ENCODE data around the gene CCND3. TPM values are rescaled to one million over a fixed set of nuclear protein-coding genes. Genes with fewer than 3 reads are reported as not detected.
A peak's percentile ranks its signal among the peaks of the same experiment; 100 is the strongest.

CCND3 gene
- total RNA-seq, 2 donors from 2014 or later: 47.7 to 53.3 TPM

DNA sequence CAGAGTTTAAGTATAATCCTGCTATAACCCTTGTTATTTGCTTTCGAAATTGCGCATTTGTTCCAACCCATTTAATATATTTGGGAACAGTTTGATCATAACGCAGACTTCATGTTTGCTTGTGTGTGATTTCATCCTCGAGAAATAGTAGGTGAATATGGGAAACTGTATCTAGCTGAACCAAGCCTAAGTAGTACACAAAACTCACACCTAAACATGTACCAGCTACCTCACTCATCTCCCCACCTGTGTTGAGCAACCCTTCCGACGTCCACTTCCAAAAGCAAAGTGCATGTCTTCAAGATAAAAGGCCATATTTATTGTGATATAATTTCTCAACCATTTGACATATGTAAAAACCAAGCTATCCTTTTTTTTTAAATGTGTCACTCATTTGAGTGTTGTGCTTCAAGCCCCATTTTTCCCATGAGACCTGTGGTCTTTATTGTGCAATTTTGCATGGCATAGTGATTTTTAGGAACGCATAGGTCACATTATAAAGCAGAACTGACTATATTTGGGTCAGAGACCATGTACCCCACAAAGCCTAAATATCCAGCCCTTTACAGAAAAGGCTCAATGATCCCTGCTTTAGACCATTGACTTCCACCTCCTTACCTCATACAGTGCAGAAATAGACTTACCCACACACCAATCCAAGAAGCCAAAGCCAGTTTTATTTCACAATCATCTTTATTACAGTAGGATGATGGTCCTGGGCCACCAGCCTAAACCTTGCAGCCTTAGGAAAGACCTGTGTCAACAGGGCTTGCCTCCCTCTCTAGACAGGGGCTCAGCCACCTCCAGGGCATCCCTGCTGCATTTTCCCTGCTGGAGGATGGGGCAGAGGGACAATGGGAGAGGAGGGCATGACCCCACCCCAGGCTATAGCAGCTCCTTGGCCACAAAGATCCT lies 7.1 kb downstream of the CCND3 start:
- DNase-seq (ENCODE audit: low spot score): no peak
- intact Hi-C loops (cut with DNase I): loop anchor here in 1 of 2 donors (10.0 kb wide), 2 partner anchors 110 to 150 kb away; partner anchors contain the start of genes PRICKLE4 and TOMM6

- DNase-seq (ENCODE audit: low spot score): no peak
- intact Hi-C loops (cut with DNase I): loop anchor here in 1 of 2 donors (10.0 kb wide), 2 partner anchors 112 to 148 kb away; partner anchors contain the start of genes PRICKLE4 and TOMM6
These were observed 9.2 kb downstream of the CCND3 start for GRCh38 chr6:41932378-41932777.

DNA sequence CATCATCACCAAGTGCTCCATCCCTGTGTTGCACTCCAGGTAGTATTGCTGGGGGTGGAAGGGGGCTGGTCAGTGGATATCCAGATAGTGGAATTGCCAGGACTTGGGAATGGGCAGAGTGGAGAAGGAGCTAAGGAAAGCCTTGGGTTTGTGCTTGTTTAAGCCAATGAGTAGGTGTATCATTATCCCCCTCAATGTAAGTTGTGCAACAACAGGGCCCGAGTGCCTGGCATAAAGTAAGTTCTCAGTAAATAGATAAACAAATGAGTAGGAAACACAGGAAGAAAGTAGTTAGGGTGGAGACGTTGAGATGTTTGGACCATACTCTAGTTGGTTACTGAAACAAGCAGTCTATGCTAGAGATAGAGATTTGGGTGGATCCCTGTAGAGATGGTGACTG lies 9.8 kb downstream of the CCND3 start:
- intact Hi-C loops (cut with DNase I): loop anchor here in 1 of 2 donors (10.0 kb wide), 2 partner anchors 113 to 147 kb away; partner anchors contain the start of genes PRICKLE4 and TOMM6
- DNase-seq (ENCODE audit: low spot score): no peak

DNA sequence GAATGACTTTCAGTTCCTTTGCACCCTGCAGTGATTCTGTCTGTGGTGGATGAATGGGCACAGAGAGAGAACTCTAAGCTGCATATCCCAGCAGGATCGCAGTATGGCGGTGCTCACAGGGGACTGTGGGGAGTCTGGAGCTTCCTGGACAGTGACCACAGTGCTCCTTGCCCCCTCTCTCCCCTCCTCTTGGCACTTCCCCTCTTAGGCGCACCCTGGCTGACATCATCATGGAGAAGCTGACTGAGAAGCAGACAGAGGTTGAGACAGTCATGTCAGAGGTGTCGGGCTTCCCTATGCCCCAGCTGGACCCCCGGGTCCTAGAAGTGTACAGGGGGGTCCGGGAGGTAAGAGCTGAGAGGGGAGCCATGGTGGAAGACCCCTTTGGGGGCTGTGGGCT lies 11.7 kb downstream of the CCND3 start:
- intact Hi-C loops (cut with DNase I): loop anchor here in 1 of 2 donors (10.0 kb wide), 2 partner anchors 115 to 145 kb away; partner anchors contain the start of genes PRICKLE4 and TOMM6
- DNase-seq (ENCODE audit: low spot score): no peak

DNA sequence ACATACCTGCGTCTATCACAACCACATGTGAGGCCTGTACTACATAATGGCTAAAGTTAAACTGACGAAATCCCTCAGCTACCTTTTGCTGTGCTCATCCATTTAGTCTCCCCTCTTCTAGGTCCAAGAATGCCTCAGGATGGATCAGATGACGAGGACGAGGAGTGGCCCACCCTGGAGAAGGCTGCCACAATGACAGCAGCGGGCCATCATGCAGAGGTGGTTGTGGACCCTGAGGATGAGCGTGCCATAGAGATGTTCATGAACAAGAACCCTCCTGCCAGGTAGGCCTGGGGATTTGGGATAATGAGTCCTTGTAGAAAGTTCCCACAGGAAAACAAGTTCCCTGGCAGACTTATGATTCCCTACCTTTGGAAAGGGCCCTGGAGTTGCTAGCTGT lies 14.4 kb downstream of the CCND3 start:
- intact Hi-C loops (cut with DNase I): no loop called here

GRCh38 chr6:41922154-41922553 lies 19.5 kb downstream of the CCND3 start:
- DNase-seq (ENCODE audit: low spot score): no peak
- intact Hi-C loops (cut with DNase I): no loop called here

More for the DNA sequence above, 14.4 kb downstream of the CCND3 start:
- DNase-seq (ENCODE audit: low spot score): no peak

GRCh38 chr6:41921712-41921998 lies 20.0 kb downstream of the CCND3 start:
- DNase-seq (ENCODE audit: low spot score): no peak
- intact Hi-C loops (cut with DNase I): no loop called here

DNA sequence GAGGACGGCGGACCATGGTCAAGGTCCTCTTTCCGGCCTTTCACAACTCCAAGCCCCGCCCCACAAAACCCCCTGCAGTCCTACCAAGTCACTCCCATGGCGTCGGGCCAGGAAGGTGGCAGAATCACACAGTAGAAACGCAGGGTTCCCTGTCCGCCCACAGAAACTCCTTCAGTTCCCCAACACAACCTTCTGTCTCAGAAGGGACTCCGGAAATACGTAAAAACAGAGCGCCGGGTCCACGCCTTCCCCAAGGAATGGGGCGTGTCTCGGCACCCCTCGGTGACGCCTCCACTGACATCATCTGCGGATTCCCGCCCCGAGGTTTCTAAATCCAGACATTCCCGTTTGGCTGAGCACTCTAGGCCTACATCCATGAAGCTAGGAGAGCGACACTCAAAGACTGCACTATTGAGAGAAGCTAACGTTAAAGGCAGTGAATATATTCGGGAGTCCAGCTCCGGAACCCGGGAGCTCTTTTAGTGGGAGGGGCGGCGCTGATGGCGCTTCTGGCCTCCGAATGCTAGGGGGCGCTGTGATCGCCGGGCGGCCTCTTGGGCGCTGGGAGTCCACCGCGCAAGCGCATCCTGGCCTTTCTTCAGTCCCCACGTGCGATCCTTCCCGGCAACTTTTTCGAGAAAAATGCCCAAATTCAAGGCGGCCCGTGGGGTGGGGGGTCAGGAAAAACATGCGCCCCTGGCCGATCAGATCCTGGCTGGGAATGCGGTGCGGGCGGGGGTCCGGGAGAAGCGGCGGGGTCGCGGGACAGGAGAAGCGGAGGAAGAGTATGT lies 20.5 kb downstream of the CCND3 start, which contains the start of the genes BYSL and MED20:
Gene BYSL (plus strand): TSS at position 579 of the 791 bp plus-strand sequence. CDS start 64 bp downstream, at position 643.
Gene MED20 (minus strand): TSS at position 219 of the 791 bp plus-strand sequence. CDS start 121 bp downstream, at position 98.
- peak; percentile 98 for DNase-seq (ENCODE audit: low spot score)
- intact Hi-C loops (cut with DNase I): no loop called here

- intact Hi-C loops (cut with DNase I): no loop called here
- no peak for DNase-seq (ENCODE audit: low spot score)
These were observed 24.1 kb downstream of the CCND3 start for GRCh38 chr6:41917528-41917927.

DNA sequence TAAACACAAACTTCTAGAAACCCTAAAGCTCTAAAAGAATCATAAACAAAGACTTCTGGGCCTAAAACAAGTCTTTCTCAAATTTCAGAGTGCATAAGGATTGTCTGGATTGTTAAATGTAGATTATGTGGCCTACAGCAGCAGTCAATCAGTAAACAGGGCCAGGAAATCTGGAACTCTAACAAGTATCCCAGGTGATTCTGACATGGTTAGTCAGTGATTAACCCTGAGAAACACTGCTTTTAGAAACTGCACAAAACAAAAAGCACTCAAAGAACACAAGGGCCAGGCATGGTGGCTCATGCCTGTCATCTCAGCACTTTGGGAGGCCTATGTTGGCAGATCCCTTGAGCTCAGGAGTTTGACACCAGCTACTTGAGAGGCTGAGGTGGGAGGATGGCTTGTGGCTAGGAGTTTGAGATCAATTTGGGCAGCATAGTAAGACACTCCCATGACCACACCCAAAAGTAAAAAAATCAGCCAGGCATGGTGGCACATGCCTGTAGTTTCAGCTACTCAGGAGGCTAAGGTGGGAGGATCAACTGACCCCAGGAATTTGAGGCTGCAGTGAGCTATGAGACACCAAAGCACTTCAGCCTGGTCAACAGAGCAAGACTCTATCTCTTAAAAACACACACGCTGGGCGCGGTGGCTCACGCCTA lies 26.6 kb downstream of the CCND3 start:
- no peak for DNase-seq (ENCODE audit: low spot score)
- intact Hi-C loops (cut with DNase I): no loop called here

- intact Hi-C loops (cut with DNase I): no loop called here
These were observed 27.3 kb downstream of the CCND3 start for GRCh38 chr6:41914343-41914742.

GRCh38 chr6:41909727-41910126 lies 31.9 kb downstream of the CCND3 start:
- DNase-seq (ENCODE audit: low spot score): no peak
- intact Hi-C loops (cut with DNase I): no loop called here

More at GRCh38 chr6:41914343-41914742, 27.3 kb downstream of the CCND3 start:
- no peak for DNase-seq (ENCODE audit: low spot score)

- DNase-seq (ENCODE audit: low spot score): no peak
- intact Hi-C loops (cut with DNase I): no loop called here
These were observed 39.6 kb downstream of the CCND3 start for GRCh38 chr6:41901882-41902519.

DNA sequence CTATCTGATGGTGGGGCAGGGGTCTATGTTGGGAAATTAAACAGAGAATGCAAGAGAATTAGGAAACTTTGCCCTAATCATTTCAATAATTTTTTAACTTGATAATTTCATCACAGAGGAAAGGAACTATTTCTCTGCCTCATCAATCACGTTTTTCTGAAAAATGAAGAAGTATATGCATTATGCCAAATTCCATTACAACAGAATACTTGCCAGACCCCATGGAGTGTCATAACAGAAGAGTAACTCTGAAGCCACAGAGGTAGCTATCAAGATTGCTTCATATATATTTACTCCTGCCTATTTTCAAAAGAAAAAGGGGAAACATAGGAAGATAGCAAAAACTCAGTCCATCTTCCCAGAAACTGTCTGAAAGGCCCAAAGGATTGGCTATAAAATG lies 40.7 kb downstream of the CCND3 start:
- intact Hi-C loops (cut with DNase I): no loop called here

GRCh38 chr6:41896281-41896680 lies 45.3 kb downstream of the CCND3 start:
- intact Hi-C loops (cut with DNase I): loop anchor here in 1 of 2 donors (10.0 kb wide), 1 partner anchor 391 kb away; no protein-coding TSS in a partner anchor
- DNase-seq (ENCODE audit: low spot score): no peak

More for the DNA sequence above, 40.7 kb downstream of the CCND3 start:
- DNase-seq (ENCODE audit: low spot score): no peak

DNA sequence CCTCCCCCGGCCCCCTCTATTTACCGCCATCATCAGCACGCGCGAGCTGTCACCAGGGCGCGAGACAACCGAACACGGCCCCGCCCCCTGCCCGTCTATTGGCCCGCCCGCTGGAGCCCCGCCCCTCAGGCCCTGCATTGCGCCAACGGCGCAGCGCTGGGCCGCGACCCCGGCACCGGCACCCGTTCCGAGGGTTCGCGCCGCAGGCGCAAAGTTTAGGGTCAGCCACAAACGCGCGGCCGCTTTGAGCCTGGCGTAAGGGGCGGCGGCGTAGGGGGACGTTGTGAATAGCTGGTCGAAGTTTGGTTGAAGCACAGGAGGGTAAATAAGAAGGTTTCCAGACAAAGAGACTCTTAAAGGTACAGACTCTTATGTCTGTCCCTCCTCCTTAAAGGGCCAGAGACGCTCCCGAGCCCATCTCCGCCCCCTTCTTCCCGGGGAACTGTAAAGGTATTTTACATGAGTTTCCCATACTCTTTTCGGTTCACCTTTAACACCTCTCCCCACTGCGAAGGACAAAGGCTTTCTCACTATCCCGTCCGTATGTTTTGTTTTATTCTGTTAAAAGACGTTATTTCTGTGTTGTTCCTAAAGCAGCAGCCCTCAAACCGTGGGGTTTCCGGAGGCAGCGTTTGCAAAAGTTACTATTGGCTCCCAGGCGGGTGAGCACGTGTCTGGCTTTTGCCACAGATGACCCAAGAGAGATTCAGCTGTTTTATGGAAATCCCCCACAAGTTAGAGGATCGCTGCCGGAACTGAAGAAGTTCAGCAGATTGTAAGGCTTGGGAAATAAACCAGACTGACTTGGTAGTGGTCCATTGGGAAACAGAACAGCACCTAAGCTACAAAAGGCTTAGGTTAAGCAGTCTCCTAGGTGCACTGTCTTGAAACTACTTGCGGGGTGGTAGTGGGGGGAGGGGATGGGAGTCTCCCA lies 46.0 kb downstream of the CCND3 start, which contains the start of gene USP49:
Gene USP49 (minus strand): TSS at position 76 of the 934 bp plus-strand sequence. CDS start 88,392 bp downstream, outside the sequence.
- intact Hi-C loops (cut with DNase I): loop anchor here in 1 of 2 donors (10.0 kb wide), 1 partner anchor 391 kb away; no protein-coding TSS in a partner anchor
- DNase-seq (ENCODE audit: low spot score): peak; percentile 96

All from posterior vena cava (tissue), 2 donors.